T-cell (primary cell): Measurements from ENCODE around the gene PCLO. TPM values are rescaled to one million over a fixed set of nuclear protein-coding genes. Genes with fewer than 3 reads are reported as not detected.

Experiments used
- ATAC-seq, 4 experiments: fragments of 200-7000 bp in 3 of 4; fragments of 150-1000 bp in 1 of 4; cut with Tn5 transposase; replicated peaks in 1 of 4; 1 replicate in 3 of 4; 2 replicates in 1 of 4; pipeline ENCODE4 v1.10.0; 2021; ENCODE audit warnings: moderate library complexity in 3 of 4, mild to moderate bottlenecking in 2 of 4, moderate number of reproducible peaks in 1 of 4
- CTCF ChIA-PET, 2 donors: fragments of 300-600 bp; sonication (Branson Sonifier 250); formaldehyde crosslinking; loops; one replicate each; lab custom pipeline; 2022; ENCODE audit warnings: antibody characterized with exemption in 2 of 2; lab: Charles Lee
- POLR2A ChIA-PET, 2 donors: fragments of 300-600 bp; sonication (Branson Sonifier 250); formaldehyde crosslinking; loops; one replicate each; lab custom pipeline; 2022; ENCODE audit warnings: antibody characterized with exemption in 2 of 2; lab: Charles Lee
- DNase-seq, 35 experiments: peaks; one replicate each; pipeline versions ENCODE4 v3.0.0 to v3.0.0-alpha.2; 2013 to 2023
- H3K27ac ChIP-seq: one replicate; pipeline ENCODE4 v1.5.1; 2013; ENCODE audit warnings: low read length
- H3K27me3 ChIP-seq, 2 experiments: replicated peaks in 1 of 2; 1 replicate in 1 of 2; 2 replicates in 1 of 2; pipeline versions ENCODE4 v1.6.1 to v1.7.0; 2013; ENCODE audit warnings: low read length in 1 of 2, mixed read lengths in 1 of 2; ENCODE audit not compliant: control insufficient read depth in 2 of 2, insufficient read depth in 2 of 2; ENCODE audit errors: extremely low read depth in 1 of 2
- H3K36me3 ChIP-seq, 2 donors: 1 replicate in 1 of 2; 2 replicates in 1 of 2; pipeline versions ENCODE4 v1.6.1 to v1.7.0; 2013; ENCODE audit warnings: low read length in 1 of 2; ENCODE audit not compliant: control insufficient read depth in 2 of 2, insufficient read depth in 1 of 2; ENCODE audit errors: extremely low read depth in 1 of 2
- H3K4me1 ChIP-seq, 2 experiments: 1 replicate in 1 of 2; 2 replicates in 1 of 2; pipeline versions ENCODE4 v1.6.1 to v1.7.0; 2013; ENCODE audit warnings: low read length in 2 of 2, mixed read lengths in 1 of 2; ENCODE audit not compliant: insufficient read depth in 2 of 2, control insufficient read depth in 1 of 2; ENCODE audit errors: extremely low read depth in 1 of 2
- H3K4me3 ChIP-seq, 2 donors: 1 replicate in 1 of 2; 2 replicates in 1 of 2; pipeline versions ENCODE4 v1.5.1 to v1.7.0; 2013; ENCODE audit warnings: mild to moderate bottlenecking in 2 of 2, low read length in 1 of 2, moderate library complexity in 1 of 2; ENCODE audit not compliant: control insufficient read depth in 1 of 2; ENCODE audit errors: extremely low read depth in 1 of 2
- H3K9me3 ChIP-seq: 2 replicates; pipeline ENCODE4 v1.7.0; 2013
- H3K27ac Mint-ChIP-seq, 2 donors: one replicate each; pipeline ENCODE4 v1.8.0; 2020 to 2021; ENCODE audit warnings: mild to moderate bottlenecking in 2 of 2, mixed read lengths in 2 of 2
- H3K27me3 Mint-ChIP-seq, 2 donors: one replicate each; pipeline ENCODE4 v1.8.0; 2021 to 2022; ENCODE audit warnings: mixed read lengths in 2 of 2
- H3K36me3 Mint-ChIP-seq: one replicate; pipeline ENCODE4 v1.8.0; 2021; ENCODE audit warnings: mixed read lengths
- H3K4me1 Mint-ChIP-seq, 3 donors: one replicate each; pipeline ENCODE4 v1.8.0; 2020 to 2022; ENCODE audit warnings: mixed read lengths in 3 of 3, mild to moderate bottlenecking in 1 of 3
- H3K4me3 Mint-ChIP-seq, 3 donors: one replicate each; pipeline ENCODE4 v1.8.0; 2020 to 2022; ENCODE audit warnings: mild to moderate bottlenecking in 3 of 3, mixed read lengths in 3 of 3, moderate library complexity in 3 of 3
- H3K9me3 Mint-ChIP-seq, 3 donors: one replicate each; pipeline ENCODE4 v1.8.0; 2020 to 2022; ENCODE audit warnings: mixed read lengths in 3 of 3
- WGBS: methylation state at CpG from one replicate; pipeline ENCODE4 v1.1.5; 2013; ENCODE audit warnings: missing lambda C conversion rate; ENCODE audit not compliant: insufficient coverage; 5-methylcytosine and 5-hydroxymethylcytosine counted together
- total RNA-seq, 35 experiments: library from RNA in 6 of 35; stranded (reverse) in 6 of 35; fragments of 120-200 nt in 1 of 35; gene quantifications; one replicate each; pipeline versions ENCODE4 v1.2.1 to v1.2.4 and lab custom pipeline; 2013 to 2026

The PCLO gene
- total RNA-seq, 5 donors from 2014 or later (not counting 1 experiment from before 2014, with no cell fraction given): 0.03 to 0.05 (median 0.03) TPM; not detected in 1

GRCh38 chr7:83161186-83161585 lies 1.5 kb downstream of the PCLO start:
- Histone ChIP-seq H3K27ac (no peak overlapping the region), H3K36me3 (no peaks in the 10 kb centered on the region), H3K9me3 (no peaks in the 10 kb centered on the region), H3K4me1 (peaks cover 3 to 4% of the 10 kb centered on the region in 2 experiments), H3K4me3 (no peak overlapping the region), H3K27me3 (peaks cover 2 to 9% of the 10 kb centered on the region in 2 experiments)
- Mint-ChIP-seq H3K4me3 (no peak overlapping the region), H3K9me3 (peaks cover 0 to 4% (median 3%) of the 10 kb centered on the region in 3 donors), H3K27ac (no peak overlapping the region), H3K4me1 (peaks cover 6% of the 10 kb centered on the region in 3 donors), H3K27me3 (peaks cover 6 to 16% of the 10 kb centered on the region in 2 donors), H3K36me3 (no peaks in the 10 kb centered on the region)
- no peak for ATAC-seq
- POLR2A ChIA-PET: no interaction called here
- CTCF ChIA-PET: no interaction called here
- no CpG with 5 or more reads among the region's 4 CpGs for WGBS
- DNase-seq: no peak

GRCh38 chr7:83159731-83160130 lies 3.0 kb downstream of the PCLO start:
- Mint-ChIP-seq H3K27ac (no peak overlapping the region), H3K27me3 (peaks cover 6 to 17% of the 10 kb centered on the region in 2 donors), H3K4me3 (no peak overlapping the region), H3K36me3 (no peaks in the 10 kb centered on the region), H3K9me3 (peaks cover 3 to 5% (median 4%) of the 10 kb centered on the region in 3 donors), H3K4me1 (peaks cover 6% of the 10 kb centered on the region in 3 donors)
- no CpG with 5 or more reads among the region's 2 CpGs for WGBS
- H3K36me3 ChIP-seq: no peaks in the 10 kb centered on the region
- no peak overlapping the region for H3K27ac ChIP-seq
- H3K27me3 ChIP-seq: peaks cover 2 to 9% of the 10 kb centered on the region in 2 experiments
- no peak overlapping the region for H3K4me3 ChIP-seq
- ChIA-PET CTCF (no interaction called here), POLR2A (no interaction called here)
- no peak for ATAC-seq
- no peak for DNase-seq
- peaks cover 3 to 4% of the 10 kb centered on the region in 2 experiments for H3K4me1 ChIP-seq
- no peaks in the 10 kb centered on the region for H3K9me3 ChIP-seq

GRCh38 chr7:83156006-83156405 lies 6.7 kb downstream of the PCLO start:
- H3K36me3 Mint-ChIP-seq: no peaks in the 10 kb centered on the region
- Histone ChIP-seq H3K36me3 (no peaks in the 10 kb centered on the region), H3K27ac (no peak overlapping the region), H3K27me3 (peaks cover 0 to 2% of the 10 kb centered on the region in 2 experiments), H3K9me3 (no peaks in the 10 kb centered on the region), H3K4me1 (no peaks in the 10 kb centered on the region), H3K4me3 (no peak overlapping the region)
- H3K9me3 Mint-ChIP-seq: peaks cover 7 to 14% (median 10%) of the 10 kb centered on the region in 3 donors
- no CpG with 5 or more reads among the region's 3 CpGs for WGBS
- H3K27ac Mint-ChIP-seq: no peak overlapping the region
- ATAC-seq: no peak
- no peaks in the 10 kb centered on the region for H3K4me1 Mint-ChIP-seq
- H3K4me3 Mint-ChIP-seq: no peak overlapping the region
- H3K27me3 Mint-ChIP-seq: peaks cover 0 to 8% of the 10 kb centered on the region in 2 donors
- ChIA-PET POLR2A (interaction anchor here in 1 of 2 donors (0.7 kb wide), 1 partner anchor 473 kb away, joined by 5 read pairs; no protein-coding TSS in a partner anchor), CTCF (no interaction called here)
- no peak for DNase-seq

- H3K27me3 ChIP-seq: no peaks in the 10 kb centered on the region
- H3K4me3 Mint-ChIP-seq: no peak overlapping the region
- no peaks in the 10 kb centered on the region for H3K4me1 Mint-ChIP-seq
- no peaks in the 10 kb centered on the region for H3K9me3 ChIP-seq
- no peak for ATAC-seq
- no peaks in the 10 kb centered on the region for H3K36me3 Mint-ChIP-seq
- no peaks in the 10 kb centered on the region for H3K4me1 ChIP-seq
- no peaks in the 10 kb centered on the region for H3K36me3 ChIP-seq
- ChIA-PET POLR2A (no interaction called here), CTCF (no interaction called here)
- H3K27ac ChIP-seq: no peak overlapping the region
- no peak overlapping the region for H3K4me3 ChIP-seq
- no peak overlapping the region for H3K27ac Mint-ChIP-seq
- H3K27me3 Mint-ChIP-seq: peaks cover 0 to 8% of the 10 kb centered on the region in 2 donors
- peaks cover 9 to 16% (median 10%) of the 10 kb centered on the region in 3 donors for H3K9me3 Mint-ChIP-seq
- no peak for DNase-seq
- 83% methylated on average over 1 of the region's 1 CpG for WGBS
Measured at GRCh38 chr7:83155407-83155806, 7.3 kb downstream of the PCLO start.

GRCh38 chr7:83153419-83153818 lies 9.3 kb downstream of the PCLO start:
- no peak overlapping the region for H3K4me3 ChIP-seq
- H3K9me3 Mint-ChIP-seq: peaks cover 10 to 25% (median 10%) of the 10 kb centered on the region in 3 donors
- no peaks in the 10 kb centered on the region for H3K36me3 ChIP-seq
- ATAC-seq: no peak
- no peaks in the 10 kb centered on the region for H3K36me3 Mint-ChIP-seq
- H3K27ac ChIP-seq: no peak overlapping the region
- peaks cover 0 to 5% of the 10 kb centered on the region in 2 donors for H3K27me3 Mint-ChIP-seq
- ChIA-PET POLR2A (no interaction called here), CTCF (no interaction called here)
- H3K9me3 ChIP-seq: no peaks in the 10 kb centered on the region
- no peak for DNase-seq
- WGBS: no CpG with 5 or more reads among the region's 1 CpG
- no peak overlapping the region for H3K27ac Mint-ChIP-seq
- H3K4me1 Mint-ChIP-seq: no peaks in the 10 kb centered on the region
- H3K27me3 ChIP-seq: no peaks in the 10 kb centered on the region
- H3K4me1 ChIP-seq: no peaks in the 10 kb centered on the region
- H3K4me3 Mint-ChIP-seq: no peak overlapping the region

- Mint-ChIP-seq H3K9me3 (peaks cover 10 to 24% (median 10%) of the 10 kb centered on the region in 3 donors), H3K36me3 (no peaks in the 10 kb centered on the region), H3K27me3 (peaks cover 0 to 5% of the 10 kb centered on the region in 2 donors), H3K4me1 (no peaks in the 10 kb centered on the region), H3K27ac (no peak overlapping the region), H3K4me3 (no peak overlapping the region)
- CTCF ChIA-PET: no interaction called here
- ATAC-seq (no peak), DNase-seq (no peak)
- Histone ChIP-seq H3K36me3 (no peaks in the 10 kb centered on the region), H3K27ac (no peak overlapping the region), H3K27me3 (no peaks in the 10 kb centered on the region), H3K4me1 (no peaks in the 10 kb centered on the region), H3K9me3 (no peaks in the 10 kb centered on the region), H3K4me3 (no peak overlapping the region)
- WGBS: no CpG with 5 or more reads among the region's 2 CpGs
- POLR2A ChIA-PET: no interaction called here
Measured at GRCh38 chr7:83150310-83150709, 12.4 kb downstream of the PCLO start.

- H3K36me3 Mint-ChIP-seq: no peaks in the 10 kb centered on the region
- no CpG with 5 or more reads among the region's 1 CpG for WGBS
Measured at GRCh38 chr7:83149466-83149865, 13.2 kb downstream of the PCLO start.

More at GRCh38 chr7:83149466-83149865, 13.2 kb downstream of the PCLO start:
- Histone ChIP-seq H3K36me3 (no peaks in the 10 kb centered on the region), H3K4me1 (no peaks in the 10 kb centered on the region), H3K9me3 (no peaks in the 10 kb centered on the region), H3K27ac (no peak overlapping the region), H3K4me3 (no peak overlapping the region), H3K27me3 (no peaks in the 10 kb centered on the region)
- H3K27me3 Mint-ChIP-seq: peaks cover 0 to 1% of the 10 kb centered on the region in 2 donors
- peaks cover 6 to 22% (median 10%) of the 10 kb centered on the region in 3 donors for H3K9me3 Mint-ChIP-seq
- H3K4me3 Mint-ChIP-seq: no peak overlapping the region
- DNase-seq (no peak), ATAC-seq (no peak)
- no peaks in the 10 kb centered on the region for H3K4me1 Mint-ChIP-seq
- ChIA-PET CTCF (no interaction called here), POLR2A (no interaction called here)
- H3K27ac Mint-ChIP-seq: no peak overlapping the region
